RWPE2 (cell line): Measurements from ENCODE around the gene CDX1.

ENCODE experiments used
- ATAC-seq: fragments of 200-7000 bp; cut with Tn5 transposase; 3 replicates; pipeline ENCODE4 v1.9.1; 2021; ENCODE audit warnings: low read depth
- DNase-seq: peaks from one replicate; pipeline ENCODE4 v3.0.0-alpha.2; 2020; ENCODE audit warnings: low spot score
- H3K27ac ChIP-seq: fragments of 450-650 bp; 2 replicates; pipeline ENCODE4 v1.5.1; 2017; ENCODE audit warnings: mild to moderate bottlenecking; ENCODE audit not compliant: poor library complexity, severe bottlenecking
- H3K27me3 ChIP-seq: fragments of 250-450 bp; sonication (Bioruptor Pico); 2 replicates; pipeline ENCODE4 v1.5.1; 2021; ENCODE audit warnings: mild to moderate bottlenecking, moderate library complexity; ENCODE audit not compliant: insufficient read depth, poor library complexity, severe bottlenecking
- H3K36me3 ChIP-seq: fragments of 250-450 bp; sonication (Bioruptor Pico); 2 replicates; pipeline ENCODE4 v1.5.1; 2020; ENCODE audit warnings: low read depth, mild to moderate bottlenecking, moderate library complexity
- H3K4me1 ChIP-seq: fragments of 250-450 bp; sonication (Bioruptor Pico); 2 replicates; pipeline ENCODE4 v1.5.1; 2021; ENCODE audit warnings: mild to moderate bottlenecking, moderate library complexity; ENCODE audit not compliant: insufficient read depth, poor library complexity, severe bottlenecking
- H3K4me3 ChIP-seq: fragments of 250-450 bp; sonication (Bioruptor Pico); 2 replicates; pipeline ENCODE4 v1.5.1; 2021; ENCODE audit warnings: mild to moderate bottlenecking, moderate library complexity; ENCODE audit not compliant: severe bottlenecking
- H3K9me3 ChIP-seq: fragments of 250-450 bp; sonication (Bioruptor Pico); 2 replicates; pipeline ENCODE4 v1.5.1; 2021; ENCODE audit warnings: mild to moderate bottlenecking, moderate library complexity; ENCODE audit not compliant: severe bottlenecking
- CTCF ChIP-seq: fragments of 450-650 bp; IDR thresholded peaks from one replicate; pipeline ENCODE4 v1.5.1; 2017; ENCODE audit warnings: mild to moderate bottlenecking, moderate library complexity; ENCODE audit not compliant: poor library complexity, severe bottlenecking

The CDX1 gene

GRCh38 chr5:150166650-150167511, at the start of gene CDX1:
TSS of gene CDX1 (plus strand) at chr5:150166778. CDS start at chr5:150166877, 99 bp downstream.
- no peaks in the 10 kb centered on the region for H3K36me3 ChIP-seq
- DNase-seq (no peak), ATAC-seq (no peak)
- H3K27ac ChIP-seq: no peak within 1 kb of the TSS
- no peak for TF ChIP-seq CTCF
- H3K4me1 ChIP-seq: no peaks in the 10 kb centered on the region
- H3K4me3 ChIP-seq: no peak within 1 kb of the TSS
- no peaks in the 10 kb centered on the region for H3K27me3 ChIP-seq
- H3K9me3 ChIP-seq: no peaks in the 10 kb centered on the region

GRCh38 chr5:150117945-150118560, 48.5 kb upstream of the CDX1 start:
- Histone ChIP-seq H3K9me3 (no peaks in the 10 kb centered on the region), H3K4me1 (peaks cover 2% of the 10 kb centered on the region), H3K27ac (no peak overlapping the region), H3K36me3 (no peaks in the 10 kb centered on the region), H3K27me3 (no peaks in the 10 kb centered on the region), H3K4me3 (no peak overlapping the region)
- ATAC-seq (no peak), DNase-seq (peak; percentile 24)
- no peak for TF ChIP-seq CTCF

GRCh38 chr5:150118561-150119229, 47.9 kb upstream of the CDX1 start:
- no peak for TF ChIP-seq CTCF
- H3K4me1 ChIP-seq: no peaks in the 10 kb centered on the region
- ATAC-seq (no peak), DNase-seq (peak; percentile 38)
- H3K27me3 ChIP-seq: no peaks in the 10 kb centered on the region
- no peaks in the 10 kb centered on the region for H3K36me3 ChIP-seq
- no peaks in the 10 kb centered on the region for H3K9me3 ChIP-seq
- no peak overlapping the region for H3K4me3 ChIP-seq
- H3K27ac ChIP-seq: no peak overlapping the region

- no peaks in the 10 kb centered on the region for H3K36me3 ChIP-seq
- H3K27me3 ChIP-seq: no peaks in the 10 kb centered on the region
- ATAC-seq: no peak
- H3K9me3 ChIP-seq: no peaks in the 10 kb centered on the region
- H3K4me3 ChIP-seq: no peak overlapping the region
- peak; percentile 51 for DNase-seq
- no peak overlapping the region for H3K27ac ChIP-seq
- no peaks in the 10 kb centered on the region for H3K4me1 ChIP-seq
- no peak for TF ChIP-seq CTCF
Measured at GRCh38 chr5:150119421-150120061, 47.0 kb upstream of the CDX1 start.
